Hepatocyte (in vitro differentiated cells): ENCODE results near the gene NAB1. TPM values are rescaled to one million over a fixed set of nuclear protein-coding genes. Genes with fewer than 3 reads are reported as not detected.

Experiments
- DNase-seq: peaks from one replicate; pipeline ENCODE4 v3.0.0-alpha.2; 2016; ENCODE audit warnings: low spot score
- H2AFZ ChIP-seq: fragments of 200-600 bp; sonication (generic); 2 replicates; pipeline ENCODE4 v1.6.0; 2016; ENCODE audit warnings: antibody characterized with exemption, mild to moderate bottlenecking
- H3K27ac ChIP-seq: fragments of 200-600 bp; sonication (generic); 2 replicates; pipeline ENCODE4 v1.5.1; 2016; ENCODE audit warnings: mild to moderate bottlenecking
- H3K27me3 ChIP-seq: fragments of 200-600 bp; sonication (generic); 2 replicates; pipeline ENCODE4 v1.6.1; 2016
- H3K36me3 ChIP-seq: fragments of 200-600 bp; sonication (generic); replicated peaks from 2 replicates; pipeline ENCODE4 v1.5.1; 2016; ENCODE audit warnings: low read depth; ENCODE audit not compliant: insufficient read depth
- H3K4me1 ChIP-seq: fragments of 200-600 bp; sonication (generic); 2 replicates; pipeline ENCODE4 v1.5.1; 2016; ENCODE audit warnings: mild to moderate bottlenecking, moderate library complexity; ENCODE audit not compliant: insufficient read depth
- H3K4me2 ChIP-seq: fragments of 200-600 bp; sonication (generic); 2 replicates; pipeline ENCODE4 v1.6.0; 2016
- H3K4me3 ChIP-seq: fragments of 200-600 bp; sonication (generic); 2 replicates; pipeline ENCODE4 v1.5.1; 2016; ENCODE audit warnings: mild to moderate bottlenecking
- H3K79me2 ChIP-seq: fragments of 200-600 bp; sonication (generic); 2 replicates; pipeline ENCODE4 v1.6.0; 2017; ENCODE audit warnings: mild to moderate bottlenecking
- H3K9me2 ChIP-seq: fragments of 200-600 bp; sonication (generic); replicated peaks from 2 replicates; pipeline ENCODE4 v1.6.0; 2017; ENCODE audit warnings: mild to moderate bottlenecking; ENCODE audit not compliant: insufficient read depth
- H3K9me3 ChIP-seq: fragments of 200-600 bp; sonication (generic); 2 replicates; pipeline ENCODE4 v1.5.1; 2016; ENCODE audit warnings: low read depth, mild to moderate bottlenecking
- H4K20me1 ChIP-seq: fragments of 200-600 bp; sonication (generic); 2 replicates; pipeline ENCODE4 v1.6.0; 2016; ENCODE audit warnings: mild to moderate bottlenecking; ENCODE audit not compliant: insufficient read depth, poor library complexity, severe bottlenecking
- CTCF ChIP-seq: fragments of 200-600 bp; sonication (generic); IDR thresholded peaks from 2 replicates; pipeline ENCODE4 v1.5.1; 2016; ENCODE audit warnings: antibody characterized with exemption, mild to moderate bottlenecking; ENCODE audit not compliant: poor library complexity
- EZH2 ChIP-seq: fragments of 200-600 bp; sonication (generic); IDR thresholded peaks from 2 replicates; pipeline ENCODE4 v1.6.1; 2016; ENCODE audit warnings: antibody characterized with exemption, mild to moderate bottlenecking, borderline replicate concordance
- EZH2phosphoT487 ChIP-seq: fragments of 200-600 bp; sonication (generic); IDR thresholded peaks from one replicate; pipeline ENCODE4 v1.6.1; 2018; ENCODE audit warnings: antibody characterized with exemption, mild to moderate bottlenecking, low read depth, moderate library complexity; ENCODE audit not compliant: unreplicated experiment, severe bottlenecking
- WGBS: methylation state at CpG from one replicate; pipeline ENCODE4 v1.1.6; 2016; ENCODE audit warnings: low lambda C conversion rate; ENCODE audit errors: missing lambda C conversion rate; 5-methylcytosine and 5-hydroxymethylcytosine counted together
- polyA plus RNA-seq: library from polyadenylated mRNA; unstranded; fragments of >200 nt; fragmentation: Nextera tagmentation; extraction: Ambion mirVana; gene quantifications from 2 replicates; pipeline ENCODE4 v1.2.1, GENCODE V29; 2016
- total RNA-seq: library from RNA; depleted of rRNA; stranded (reverse); fragments of >200 nt; gene quantifications from 2 replicates; pipeline ENCODE4 v1.2.3, GENCODE V29; 2014

Gene NAB1
- total and polyA plus RNA-seq, 2 experiments from 2014 or later = 9.9 to 46.6 TPM

- TF ChIP-seq EZH2phosphoT487 = no peak
- no peaks in the 10 kb centered on the region for H3K4me1 ChIP-seq
- H3K36me3 ChIP-seq = no peaks in the 10 kb centered on the region
- H3K9me2 ChIP-seq = no peaks in the 10 kb centered on the region
- H3K9me3 ChIP-seq = no peaks in the 10 kb centered on the region
- DNase-seq = no peak
- H3K79me2 ChIP-seq = peaks cover 72% of the 10 kb centered on the region
- H3K4me3 ChIP-seq = no peak overlapping the region
- H3K27me3 ChIP-seq = no peaks in the 10 kb centered on the region
- no peak overlapping the region for H3K27ac ChIP-seq
- no peak overlapping the region for H2AFZ ChIP-seq
- H3K4me2 ChIP-seq = no peak overlapping the region
- WGBS = 42% methylated on average over 1 of the region's 1 CpG
- no peaks in the 10 kb centered on the region for H4K20me1 ChIP-seq
Observed at GRCh38 chr2:190666895-190667294, 18.0 kb downstream of the NAB1 start.

DNA sequence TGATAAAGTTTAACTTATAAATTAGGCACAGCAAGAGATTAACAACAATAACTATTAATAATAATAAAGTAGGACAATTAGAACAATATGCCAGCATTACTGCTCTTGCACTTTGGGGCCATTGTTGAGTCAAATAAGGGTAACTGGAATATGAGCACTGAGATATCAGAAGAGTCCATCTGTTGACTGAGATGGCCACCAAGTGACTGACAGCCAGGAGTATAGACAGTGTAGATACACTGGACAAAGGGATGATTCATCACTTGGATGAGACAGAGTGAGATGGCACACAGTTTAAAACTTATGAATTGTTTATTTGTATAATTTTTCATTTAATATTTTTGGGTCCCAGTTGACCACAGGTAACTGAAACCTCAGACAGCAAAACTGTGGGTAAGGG, 20.0 kb downstream of the NAB1 start:
- no peak overlapping the region for H3K27ac ChIP-seq
- H3K79me2 ChIP-seq = peaks cover 55% of the 10 kb centered on the region
- no peak overlapping the region for H3K4me2 ChIP-seq
- TF ChIP-seq EZH2phosphoT487 (no peak), CTCF (no peak), EZH2 (no peak)
- no peak overlapping the region for H2AFZ ChIP-seq
- H3K27me3 ChIP-seq = no peaks in the 10 kb centered on the region
- H4K20me1 ChIP-seq = no peaks in the 10 kb centered on the region
- H3K9me2 ChIP-seq = no peaks in the 10 kb centered on the region
- H3K4me1 ChIP-seq = no peaks in the 10 kb centered on the region
- H3K36me3 ChIP-seq = no peaks in the 10 kb centered on the region
- no peaks in the 10 kb centered on the region for H3K9me3 ChIP-seq
- no peak overlapping the region for H3K4me3 ChIP-seq
- DNase-seq = no peak

DNA sequence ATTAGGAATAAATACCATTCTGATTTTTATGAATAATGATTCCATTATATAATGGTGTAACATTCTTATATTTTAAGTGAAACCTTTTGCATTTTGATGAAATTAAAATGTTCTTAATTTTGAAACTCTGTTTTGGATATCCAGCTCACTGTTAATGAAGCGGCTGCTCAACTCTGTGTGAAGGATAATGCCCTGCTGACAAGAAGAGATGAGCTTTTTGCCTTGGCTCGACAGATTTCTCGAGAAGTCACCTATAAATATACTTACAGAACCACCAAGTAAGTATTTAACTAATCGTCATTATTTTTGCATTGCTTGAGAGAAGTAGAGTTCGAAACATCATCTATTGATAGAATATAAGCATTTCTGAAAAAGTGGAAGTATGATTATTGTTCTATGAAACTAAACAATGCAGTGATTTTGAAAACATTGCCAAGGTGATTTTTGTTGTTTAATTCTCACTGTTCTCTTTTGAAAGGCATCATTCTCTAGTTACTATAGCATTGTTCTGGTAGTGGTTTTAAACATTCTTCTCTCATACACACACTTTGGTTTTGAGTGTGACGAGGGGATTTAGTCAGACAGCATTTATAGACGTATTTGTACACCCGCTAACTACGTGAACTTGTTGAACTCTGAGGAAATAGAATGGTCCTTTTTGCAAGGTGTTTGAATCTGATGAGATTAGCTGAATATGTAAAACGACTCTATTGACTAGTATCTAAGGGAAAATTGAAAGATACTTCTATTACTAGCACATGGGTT, 21.5 kb downstream of the NAB1 start:
- no peak for DNase-seq
- H3K9me3 ChIP-seq = no peaks in the 10 kb centered on the region
- H3K9me2 ChIP-seq = no peaks in the 10 kb centered on the region
- H2AFZ ChIP-seq = no peak overlapping the region
- H3K27ac ChIP-seq = no peak overlapping the region
- no peaks in the 10 kb centered on the region for H3K36me3 ChIP-seq
- H3K4me2 ChIP-seq = no peak overlapping the region
- H3K27me3 ChIP-seq = no peaks in the 10 kb centered on the region
- WGBS = 91% methylated on average over 10 of the region's 10 CpGs
- TF ChIP-seq EZH2phosphoT487 (no peak), CTCF (no peak), EZH2 (no peak)
- no peaks in the 10 kb centered on the region for H4K20me1 ChIP-seq
- peaks cover 43% of the 10 kb centered on the region for H3K79me2 ChIP-seq
- H3K4me1 ChIP-seq = no peaks in the 10 kb centered on the region
- no peak overlapping the region for H3K4me3 ChIP-seq

GRCh38 chr2:190674966-190675650, 26.2 kb downstream of the NAB1 start:
- TF ChIP-seq EZH2 (no peak), EZH2phosphoT487 (no peak), CTCF (no peak)
- WGBS = 43% methylated on average over 1 of the region's 1 CpG
- Histone ChIP-seq H3K27ac (no peak overlapping the region), H3K9me3 (no peaks in the 10 kb centered on the region), H3K4me2 (no peak overlapping the region), H3K36me3 (no peaks in the 10 kb centered on the region), H4K20me1 (no peaks in the 10 kb centered on the region), H3K9me2 (no peaks in the 10 kb centered on the region), H3K4me3 (no peak overlapping the region), H2AFZ (no peak overlapping the region), H3K79me2 (peaks cover 3% of the 10 kb centered on the region), H3K27me3 (no peaks in the 10 kb centered on the region), H3K4me1 (no peaks in the 10 kb centered on the region)
- DNase-seq = no peak
